Caco-2 (cell line): Measurements from ENCODE around the gene CDYL2. TPM values are rescaled to one million over a fixed set of nuclear protein-coding genes. Genes with fewer than 3 reads are reported as not detected.

ENCODE experiments used
- BruUV-seq: library from RNA; stranded (reverse); fragments of 400-500 nt; replicated peaks from 2 replicates; lab custom pipeline; 2021; lab: Mats Ljungman, UMichigan
- CTCF ChIA-PET: fragments of 300-600 bp; sonication (Branson Sonifier 250); formaldehyde crosslinking; loops from one replicate; lab custom pipeline; 2022; ENCODE audit warnings: antibody characterized with exemption; lab: Charles Lee
- POLR2A ChIA-PET: fragments of 300-600 bp; sonication (Branson Sonifier 250); formaldehyde crosslinking; loops from one replicate; lab custom pipeline; 2022; ENCODE audit warnings: antibody characterized with exemption; lab: Charles Lee
- DNase-seq, 2 experiments: peaks; one replicate each; pipeline versions ENCODE4 v3.0.0 to v3.0.0-alpha.2; 2020 to 2022
- H3K27me3 ChIP-seq: replicated peaks from 2 replicates; pipeline ENCODE4 v1.6.0; 2011; ENCODE audit warnings: low read length; ENCODE audit not compliant: control insufficient read depth, insufficient read depth
- H3K36me3 ChIP-seq: 2 replicates; pipeline ENCODE4 v1.5.1; 2011; ENCODE audit warnings: low read length; ENCODE audit not compliant: control insufficient read depth, insufficient read depth
- H3K4me1 ChIP-seq: fragments of 250-450 bp; sonication (Bioruptor Pico); 2 replicates; pipeline ENCODE4 v1.5.1; 2020; ENCODE audit warnings: mild to moderate bottlenecking
- H3K4me3 ChIP-seq: 2 replicates; pipeline ENCODE4 v1.5.1; 2011; ENCODE audit warnings: low read depth, mild to moderate bottlenecking, control low read depth, low read length
- H3K9me3 ChIP-seq: fragments of 250-450 bp; sonication (Bioruptor Pico); 2 replicates; pipeline ENCODE4 v1.5.1; 2020; ENCODE audit warnings: mild to moderate bottlenecking, moderate library complexity
- H3K27ac Mint-ChIP-seq: one replicate; pipeline ENCODE4 v1.8.0; 2022; ENCODE audit warnings: mixed read lengths; ENCODE audit not compliant: unreplicated experiment
- H3K27me3 Mint-ChIP-seq: one replicate; pipeline ENCODE4 v1.8.0; 2022; ENCODE audit warnings: mixed read lengths; ENCODE audit not compliant: insufficient read depth, unreplicated experiment
- H3K36me3 Mint-ChIP-seq: one replicate; pipeline ENCODE4 v1.8.0; 2022; ENCODE audit warnings: mild to moderate bottlenecking, mixed read lengths; ENCODE audit not compliant: insufficient read depth, unreplicated experiment
- H3K4me1 Mint-ChIP-seq: one replicate; pipeline ENCODE4 v1.8.0; 2022; ENCODE audit warnings: low read depth, mixed read lengths; ENCODE audit not compliant: unreplicated experiment
- H3K4me3 Mint-ChIP-seq: one replicate; pipeline ENCODE4 v1.8.0; 2022; ENCODE audit warnings: mild to moderate bottlenecking, moderate library complexity, mixed read lengths; ENCODE audit not compliant: unreplicated experiment
- H3K9me3 Mint-ChIP-seq: one replicate; pipeline ENCODE4 v1.8.0; 2022; ENCODE audit warnings: mixed read lengths; ENCODE audit not compliant: unreplicated experiment
- intact Hi-C: fragments of 100-400 bp; cut with micrococcal nuclease; formaldehyde crosslinking; loops from one replicate; pipeline ENCODE4 v1.10.0; 2022; ENCODE audit not compliant: unreplicated experiment
- total RNA-seq: library from RNA; stranded (reverse); gene quantifications from 2 replicates; pipeline ENCODE4 v1.2.3, GENCODE V29; 2022
- TF ChIP-seq, protein P1 (sequence below), 2 experiments: fragments of 200-600 bp in 1 of 2; IDR thresholded peaks; 1 replicate in 1 of 2; 2 replicates in 1 of 2; pipeline versions ENCODE4 v1.5.1 to v1.8.0; 2011 to 2022; ENCODE audit warnings: antibody characterized with exemption in 1 of 2, control low read depth in 1 of 2, inconsistent platforms in 1 of 2, low read depth in 1 of 2, low read length in 1 of 2, mild to moderate bottlenecking in 1 of 2, moderate library complexity in 1 of 2; ENCODE audit not compliant: insufficient read depth in 1 of 2, severe bottlenecking in 1 of 2, unreplicated experiment in 1 of 2

The CDYL2 gene
- total RNA-seq, 1 experiment from 2014 or later = 1.8 TPM

- Mint-ChIP-seq H3K27me3 (no peaks in the 10 kb centered on the region), H3K36me3 (no peaks in the 10 kb centered on the region), H3K4me3 (no peak overlapping the region), H3K9me3 (peaks cover 12% of the 10 kb centered on the region), H3K4me1 (no peaks in the 10 kb centered on the region), H3K27ac (no peak overlapping the region)
- no TSS peak for BruUV-seq
- POLR2A ChIA-PET = no interaction called here
- intact Hi-C loops = no loop called here
- Histone ChIP-seq H3K27me3 (no peaks in the 10 kb centered on the region), H3K9me3 (no peaks in the 10 kb centered on the region), H3K4me3 (no peak overlapping the region), H3K4me1 (no peaks in the 10 kb centered on the region), H3K36me3 (no peaks in the 10 kb centered on the region)
- CTCF ChIA-PET = no interaction called here
- DNase-seq = no peak
- TF ChIP-seq, protein P1, sequence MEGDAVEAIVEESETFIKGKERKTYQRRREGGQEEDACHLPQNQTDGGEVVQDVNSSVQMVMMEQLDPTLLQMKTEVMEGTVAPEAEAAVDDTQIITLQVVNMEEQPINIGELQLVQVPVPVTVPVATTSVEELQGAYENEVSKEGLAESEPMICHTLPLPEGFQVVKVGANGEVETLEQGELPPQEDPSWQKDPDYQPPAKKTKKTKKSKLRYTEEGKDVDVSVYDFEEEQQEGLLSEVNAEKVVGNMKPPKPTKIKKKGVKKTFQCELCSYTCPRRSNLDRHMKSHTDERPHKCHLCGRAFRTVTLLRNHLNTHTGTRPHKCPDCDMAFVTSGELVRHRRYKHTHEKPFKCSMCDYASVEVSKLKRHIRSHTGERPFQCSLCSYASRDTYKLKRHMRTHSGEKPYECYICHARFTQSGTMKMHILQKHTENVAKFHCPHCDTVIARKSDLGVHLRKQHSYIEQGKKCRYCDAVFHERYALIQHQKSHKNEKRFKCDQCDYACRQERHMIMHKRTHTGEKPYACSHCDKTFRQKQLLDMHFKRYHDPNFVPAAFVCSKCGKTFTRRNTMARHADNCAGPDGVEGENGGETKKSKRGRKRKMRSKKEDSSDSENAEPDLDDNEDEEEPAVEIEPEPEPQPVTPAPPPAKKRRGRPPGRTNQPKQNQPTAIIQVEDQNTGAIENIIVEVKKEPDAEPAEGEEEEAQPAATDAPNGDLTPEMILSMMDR (IDR thresholded peaks at IDR 0.05; ENCODE audit: insufficient read depth in 1 of 2, low read depth in 1 of 2, low read length in 1 of 2, severe bottlenecking in 1 of 2, unreplicated experiment in 1 of 2) = no peak
Measured at GRCh38 chr16:80604600-80605355, 199.6 kb downstream of the CDYL2 start.

- Mint-ChIP-seq H3K36me3 (no peaks in the 10 kb centered on the region), H3K27me3 (no peaks in the 10 kb centered on the region), H3K4me3 (no peak overlapping the region), H3K4me1 (no peaks in the 10 kb centered on the region), H3K27ac (no peak overlapping the region), H3K9me3 (peaks cover 12% of the 10 kb centered on the region)
- POLR2A ChIA-PET = no interaction called here
- TF ChIP-seq, protein P1 (IDR thresholded peaks at IDR 0.05; ENCODE audit: insufficient read depth in 1 of 2, low read depth in 1 of 2, low read length in 1 of 2, severe bottlenecking in 1 of 2, unreplicated experiment in 1 of 2) = no peak
- no peak overlapping the region for H3K4me3 ChIP-seq
- no peak for DNase-seq
- CTCF ChIA-PET = no interaction called here
- intact Hi-C loops = no loop called here
- no peaks in the 10 kb centered on the region for H3K27me3 ChIP-seq
- no peaks in the 10 kb centered on the region for H3K36me3 ChIP-seq
- H3K9me3 ChIP-seq = no peaks in the 10 kb centered on the region
- no TSS peak for BruUV-seq
- H3K4me1 ChIP-seq = no peaks in the 10 kb centered on the region
Measured at GRCh38 chr16:80602894-80603293, 201.5 kb downstream of the CDYL2 start.

DNA sequence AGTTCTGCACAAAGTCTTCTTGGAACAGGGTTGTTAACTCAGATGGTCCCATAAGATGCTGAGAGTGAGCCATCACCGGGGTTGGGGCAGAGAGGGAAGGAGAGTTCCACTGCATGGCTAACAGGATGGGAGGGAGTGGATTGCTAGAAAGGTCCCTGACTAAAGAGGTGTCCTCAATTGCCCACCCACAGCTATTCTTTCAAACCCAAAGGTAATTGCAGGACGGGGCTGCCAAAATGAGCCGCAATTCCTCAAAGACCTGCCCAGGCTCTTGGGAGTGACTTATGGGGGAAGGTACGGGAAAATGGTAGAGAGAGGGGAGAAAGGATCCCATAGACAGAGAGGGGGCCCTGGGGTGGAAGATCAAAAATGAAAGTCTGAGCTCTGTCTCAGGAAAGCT is 203.2 kb downstream of the CDYL2 start:
- Mint-ChIP-seq H3K4me3 (no peak overlapping the region), H3K36me3 (no peaks in the 10 kb centered on the region), H3K27ac (no peak overlapping the region), H3K4me1 (no peaks in the 10 kb centered on the region), H3K9me3 (peaks cover 13% of the 10 kb centered on the region), H3K27me3 (peaks cover 7% of the 10 kb centered on the region)
- TF ChIP-seq, protein P1 (IDR thresholded peaks at IDR 0.05; ENCODE audit: insufficient read depth in 1 of 2, low read depth in 1 of 2, low read length in 1 of 2, severe bottlenecking in 1 of 2, unreplicated experiment in 1 of 2) = no peak
- H3K27me3 ChIP-seq = no peaks in the 10 kb centered on the region
- ChIA-PET CTCF (no interaction called here), POLR2A (no interaction called here)
- DNase-seq = no peak
- intact Hi-C loops = no loop called here
- H3K36me3 ChIP-seq = no peaks in the 10 kb centered on the region
- no peaks in the 10 kb centered on the region for H3K9me3 ChIP-seq
- H3K4me1 ChIP-seq = no peaks in the 10 kb centered on the region
- no TSS peak for BruUV-seq
- no peak overlapping the region for H3K4me3 ChIP-seq
